ENCODE data around the gene SPTAN1.
"Not testable (repeated sequence)": the region's sequence is repeated elsewhere in the genome, so short reads cannot be mapped to it uniquely, and the experiment has no call there.

SPTAN1 gene

GRCh38 chr9:128568470-128569078 lies 16.2 kb downstream of the SPTAN1 start:
- CTCF ChIA-PET = interaction anchor here (0.5 to 0.7 kb wide), 2 partner anchors 11 to 148 kb away, joined by 3 to 4 read pairs; partner anchors contain the start of gene CERCAM
- POLR2A ChIA-PET = interaction anchor here (1.8 kb wide), 1 partner anchor 17 kb away, joined by 5 read pairs; the partner anchor contains the start of gene SPTAN1
- DNase-seq (ENCODE audit: extremely low spot score) = no peak
- TF ChIP-seq HDGF (IDR thresholded peaks at IDR 0.05; ENCODE audit: borderline replicate concordance) = no peak
- no peak for TF ChIP-seq ELF4 (IDR thresholded peaks at IDR 0.05)
- TF ChIP-seq L3MBTL2 (conservative IDR thresholded peaks at IDR 0.05) = no peak
- no peak for TF ChIP-seq ARNT (IDR thresholded peaks at IDR 0.05)
- no peak for TF ChIP-seq LEF1 (IDR thresholded peaks at IDR 0.05; ENCODE audit: borderline replicate concordance)
- no peak for TF ChIP-seq FOXK2 (IDR thresholded peaks at IDR 0.05)
- no peak for TF ChIP-seq CTBP1 (IDR thresholded peaks at IDR 0.05; ENCODE audit: borderline replicate concordance)
- no peak for TF ChIP-seq BHLHE40 (IDR thresholded peaks at IDR 0.05; ENCODE audit: borderline replicate concordance)
- TF ChIP-seq FOXA1 (IDR thresholded peaks at IDR 0.05) = no peak
- TF ChIP-seq TARDBP (IDR thresholded peaks at IDR 0.05) = no peak
- TF ChIP-seq SUZ12 (IDR thresholded peaks at IDR 0.05) = no peak
- no peak for TF ChIP-seq SP1 (IDR thresholded peaks at IDR 0.05)
- TF ChIP-seq ZNF384 (IDR thresholded peaks at IDR 0.05) = no peak

- DNase-seq (ENCODE audit: extremely low spot score) = no peak
- POLR2A ChIA-PET = no interaction called here
- CTCF ChIA-PET = no interaction called here
- TF ChIP-seq BHLHE40 (IDR thresholded peaks at IDR 0.05; ENCODE audit: borderline replicate concordance) (no peak), PKNOX1 (IDR thresholded peaks at IDR 0.05) (no peak), ELF4 (IDR thresholded peaks at IDR 0.05) (no peak), CTBP1 (IDR thresholded peaks at IDR 0.05; ENCODE audit: borderline replicate concordance) (no peak), FOXK2 (IDR thresholded peaks at IDR 0.05) (no peak), FOXA1 (IDR thresholded peaks at IDR 0.05) (no peak), ARNT (IDR thresholded peaks at IDR 0.05) (no peak), ZNF384 (IDR thresholded peaks at IDR 0.05) (no peak), NFRKB (IDR thresholded peaks at IDR 0.05) (no peak)
Observed at GRCh38 chr9:128575469-128575868, 23.1 kb downstream of the SPTAN1 start.

- CTCF ChIA-PET = no interaction called here
- POLR2A ChIA-PET = no interaction called here
- TF ChIP-seq CTBP1 (IDR thresholded peaks at IDR 0.05; ENCODE audit: borderline replicate concordance) (no peak), PKNOX1 (IDR thresholded peaks at IDR 0.05) (no peak), HDGF (IDR thresholded peaks at IDR 0.05; ENCODE audit: borderline replicate concordance) (no peak), FOXK2 (IDR thresholded peaks at IDR 0.05) (no peak), LEF1 (IDR thresholded peaks at IDR 0.05; ENCODE audit: borderline replicate concordance) (no peak), ARNT (IDR thresholded peaks at IDR 0.05) (no peak)
- DNase-seq (ENCODE audit: extremely low spot score) = no peak
Observed at GRCh38 chr9:128575916-128576315, 23.5 kb downstream of the SPTAN1 start.

- no peak for DNase-seq (ENCODE audit: extremely low spot score)
- TF ChIP-seq LEF1 (IDR thresholded peaks at IDR 0.05; ENCODE audit: borderline replicate concordance) = no peak
- TF ChIP-seq FOXA1 (IDR thresholded peaks at IDR 0.05) = no peak
- no peak for TF ChIP-seq FOXM1 (IDR thresholded peaks at IDR 0.05; ENCODE audit: borderline replicate concordance)
- TF ChIP-seq SUZ12 (IDR thresholded peaks at IDR 0.05) = no peak
- TF ChIP-seq BHLHE40 (IDR thresholded peaks at IDR 0.05; ENCODE audit: borderline replicate concordance) = no peak
- no peak for TF ChIP-seq FOXK2 (IDR thresholded peaks at IDR 0.05)
- no peak for TF ChIP-seq ELF4 (IDR thresholded peaks at IDR 0.05)
- TF ChIP-seq ZNF384 (IDR thresholded peaks at IDR 0.05) = no peak
- TF ChIP-seq HDGF (IDR thresholded peaks at IDR 0.05; ENCODE audit: borderline replicate concordance) = no peak
- no peak for TF ChIP-seq SP1 (IDR thresholded peaks at IDR 0.05)
- TF ChIP-seq CTBP1 (IDR thresholded peaks at IDR 0.05; ENCODE audit: borderline replicate concordance) = no peak
- POLR2A ChIA-PET = interaction anchor here (1.1 kb wide), 1 partner anchor 24 kb away, joined by 3 read pairs; no protein-coding TSS in a partner anchor
- CTCF ChIA-PET = no interaction called here
Observed at GRCh38 chr9:128577206-128577605, 24.8 kb downstream of the SPTAN1 start.

- CTCF ChIA-PET = interaction anchor here (0.6 kb wide), 1 partner anchor 104 kb away, joined by 4 read pairs; no protein-coding TSS in a partner anchor
- DNase-seq (ENCODE audit: extremely low spot score) = no peak
- TF ChIP-seq BHLHE40 (IDR thresholded peaks at IDR 0.05; ENCODE audit: borderline replicate concordance) (no peak), SP1 (IDR thresholded peaks at IDR 0.05) (no peak), FOXA1 (IDR thresholded peaks at IDR 0.05) (no peak), ARNT (IDR thresholded peaks at IDR 0.05) (no peak), CTBP1 (IDR thresholded peaks at IDR 0.05; ENCODE audit: borderline replicate concordance) (no peak), HDGF (IDR thresholded peaks at IDR 0.05; ENCODE audit: borderline replicate concordance) (no peak), FOXK2 (IDR thresholded peaks at IDR 0.05) (no peak)
- POLR2A ChIA-PET = no interaction called here
Observed at GRCh38 chr9:128579194-128579593, 26.8 kb downstream of the SPTAN1 start.

GRCh38 chr9:128580731-128581130 lies 28.3 kb downstream of the SPTAN1 start:
- POLR2A ChIA-PET = no interaction called here

GRCh38 chr9:128585155-128585554 lies 32.8 kb downstream of the SPTAN1 start:
- CTCF ChIA-PET; POLR2A ChIA-PET; DNase-seq (ENCODE audit: extremely low spot score): not testable (repeated sequence)

More at GRCh38 chr9:128580731-128581130, 28.3 kb downstream of the SPTAN1 start:
- DNase-seq (ENCODE audit: extremely low spot score) = no peak
- TF ChIP-seq CTBP1 (IDR thresholded peaks at IDR 0.05; ENCODE audit: borderline replicate concordance) (no peak), FOXM1 (IDR thresholded peaks at IDR 0.05; ENCODE audit: borderline replicate concordance) (no peak), HDGF (IDR thresholded peaks at IDR 0.05; ENCODE audit: borderline replicate concordance) (no peak), LEF1 (IDR thresholded peaks at IDR 0.05; ENCODE audit: borderline replicate concordance) (no peak), ELF4 (IDR thresholded peaks at IDR 0.05) (no peak), FOXA1 (IDR thresholded peaks at IDR 0.05) (no peak), FOXK2 (IDR thresholded peaks at IDR 0.05) (no peak), L3MBTL2 (conservative IDR thresholded peaks at IDR 0.05) (no peak), SP1 (IDR thresholded peaks at IDR 0.05) (no peak), PKNOX1 (IDR thresholded peaks at IDR 0.05) (no peak), ARNT (IDR thresholded peaks at IDR 0.05) (no peak), TARDBP (IDR thresholded peaks at IDR 0.05) (no peak), SUZ12 (IDR thresholded peaks at IDR 0.05) (no peak), NFRKB (IDR thresholded peaks at IDR 0.05) (no peak), BHLHE40 (IDR thresholded peaks at IDR 0.05; ENCODE audit: borderline replicate concordance) (no peak)
- CTCF ChIA-PET = no interaction called here

GRCh38 chr9:128586934-128587333 lies 34.5 kb downstream of the SPTAN1 start:
- POLR2A ChIA-PET; DNase-seq (ENCODE audit: extremely low spot score); CTCF ChIA-PET: not testable (repeated sequence)
